Measurements from ENCODE around the gene APCDD1L.

Gene APCDD1L

DNA sequence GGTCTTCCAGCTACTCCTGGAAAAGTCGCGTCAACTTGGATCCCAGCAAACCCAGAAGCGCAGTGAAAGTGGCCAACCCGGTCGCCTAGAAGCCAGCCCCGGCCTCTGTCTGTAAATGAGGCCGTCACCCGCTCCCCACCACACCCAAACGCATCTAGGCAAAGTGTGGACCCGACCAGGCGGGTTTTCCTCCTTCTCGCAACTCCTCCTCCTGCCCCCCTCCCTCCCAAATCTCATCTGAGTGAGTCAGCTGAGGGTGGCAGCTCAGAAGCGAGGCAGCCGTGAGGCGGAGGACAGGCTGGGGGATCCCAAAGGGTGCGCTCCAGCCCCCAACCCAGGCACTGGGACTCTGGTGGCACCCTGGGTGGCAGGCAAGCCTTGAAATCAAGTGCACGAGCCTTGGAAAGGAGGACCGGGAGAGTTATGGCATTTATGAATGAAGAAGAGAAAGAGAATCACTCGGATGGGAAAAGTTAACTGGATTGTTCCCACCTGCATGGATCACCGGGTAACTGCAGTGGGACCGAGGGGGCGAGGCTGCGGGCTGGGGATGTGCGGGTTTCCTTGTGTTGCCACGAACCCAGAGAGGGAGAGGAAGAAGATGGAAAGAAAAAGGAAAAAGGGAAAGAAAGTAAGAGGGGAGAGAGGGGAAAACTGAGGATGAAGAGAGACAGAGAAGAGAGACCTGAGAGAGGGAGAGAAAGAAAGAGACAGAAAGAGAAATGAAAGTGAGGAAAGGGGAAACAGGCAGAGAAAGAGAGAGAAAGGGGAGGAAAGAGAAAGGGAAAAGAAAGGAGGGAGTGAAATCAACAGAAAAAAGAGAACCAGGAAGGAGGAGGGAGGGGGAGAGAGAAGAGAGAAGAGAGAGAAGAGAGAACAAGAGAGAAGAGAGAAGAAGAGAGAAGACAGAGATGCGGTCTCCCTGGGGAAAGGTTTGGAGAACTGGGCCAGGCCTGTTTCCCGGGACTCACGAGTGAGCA lies at the start of gene APCDD1L:
APCDD1L (minus strand) TSS at position 167 of the 980 bp plus-strand sequence. CDS start 692 bp downstream, outside the sequence.
- DNase-seq (ENCODE audit: low spot score), result no peak
- TF ChIP-seq, protein P1, sequence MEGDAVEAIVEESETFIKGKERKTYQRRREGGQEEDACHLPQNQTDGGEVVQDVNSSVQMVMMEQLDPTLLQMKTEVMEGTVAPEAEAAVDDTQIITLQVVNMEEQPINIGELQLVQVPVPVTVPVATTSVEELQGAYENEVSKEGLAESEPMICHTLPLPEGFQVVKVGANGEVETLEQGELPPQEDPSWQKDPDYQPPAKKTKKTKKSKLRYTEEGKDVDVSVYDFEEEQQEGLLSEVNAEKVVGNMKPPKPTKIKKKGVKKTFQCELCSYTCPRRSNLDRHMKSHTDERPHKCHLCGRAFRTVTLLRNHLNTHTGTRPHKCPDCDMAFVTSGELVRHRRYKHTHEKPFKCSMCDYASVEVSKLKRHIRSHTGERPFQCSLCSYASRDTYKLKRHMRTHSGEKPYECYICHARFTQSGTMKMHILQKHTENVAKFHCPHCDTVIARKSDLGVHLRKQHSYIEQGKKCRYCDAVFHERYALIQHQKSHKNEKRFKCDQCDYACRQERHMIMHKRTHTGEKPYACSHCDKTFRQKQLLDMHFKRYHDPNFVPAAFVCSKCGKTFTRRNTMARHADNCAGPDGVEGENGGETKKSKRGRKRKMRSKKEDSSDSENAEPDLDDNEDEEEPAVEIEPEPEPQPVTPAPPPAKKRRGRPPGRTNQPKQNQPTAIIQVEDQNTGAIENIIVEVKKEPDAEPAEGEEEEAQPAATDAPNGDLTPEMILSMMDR (IDR thresholded peaks at IDR 0.05; ENCODE audit: extremely low read depth, missing control alignments), result no peak

DNA sequence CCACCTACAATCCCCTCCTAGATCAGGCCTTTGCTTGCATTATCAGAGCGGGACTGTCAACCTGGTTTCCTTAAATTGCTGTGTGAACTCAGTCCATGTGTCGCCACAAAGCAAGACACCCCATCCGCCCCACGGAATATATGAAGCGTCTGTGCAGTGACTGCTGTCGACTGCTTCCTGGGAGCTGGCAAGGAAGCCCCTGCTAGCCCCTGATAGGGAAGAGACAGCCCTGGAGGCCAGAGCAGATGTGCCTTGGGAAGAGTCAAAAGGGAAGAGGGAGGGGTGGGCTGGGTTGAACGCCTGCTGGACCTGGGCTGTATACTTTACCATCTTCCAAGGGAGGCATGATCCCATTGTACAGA lies 44.1 kb upstream of the APCDD1L start:
- TF ChIP-seq, protein P1 (IDR thresholded peaks at IDR 0.05; ENCODE audit: extremely low read depth, missing control alignments), result no peak

DNA sequence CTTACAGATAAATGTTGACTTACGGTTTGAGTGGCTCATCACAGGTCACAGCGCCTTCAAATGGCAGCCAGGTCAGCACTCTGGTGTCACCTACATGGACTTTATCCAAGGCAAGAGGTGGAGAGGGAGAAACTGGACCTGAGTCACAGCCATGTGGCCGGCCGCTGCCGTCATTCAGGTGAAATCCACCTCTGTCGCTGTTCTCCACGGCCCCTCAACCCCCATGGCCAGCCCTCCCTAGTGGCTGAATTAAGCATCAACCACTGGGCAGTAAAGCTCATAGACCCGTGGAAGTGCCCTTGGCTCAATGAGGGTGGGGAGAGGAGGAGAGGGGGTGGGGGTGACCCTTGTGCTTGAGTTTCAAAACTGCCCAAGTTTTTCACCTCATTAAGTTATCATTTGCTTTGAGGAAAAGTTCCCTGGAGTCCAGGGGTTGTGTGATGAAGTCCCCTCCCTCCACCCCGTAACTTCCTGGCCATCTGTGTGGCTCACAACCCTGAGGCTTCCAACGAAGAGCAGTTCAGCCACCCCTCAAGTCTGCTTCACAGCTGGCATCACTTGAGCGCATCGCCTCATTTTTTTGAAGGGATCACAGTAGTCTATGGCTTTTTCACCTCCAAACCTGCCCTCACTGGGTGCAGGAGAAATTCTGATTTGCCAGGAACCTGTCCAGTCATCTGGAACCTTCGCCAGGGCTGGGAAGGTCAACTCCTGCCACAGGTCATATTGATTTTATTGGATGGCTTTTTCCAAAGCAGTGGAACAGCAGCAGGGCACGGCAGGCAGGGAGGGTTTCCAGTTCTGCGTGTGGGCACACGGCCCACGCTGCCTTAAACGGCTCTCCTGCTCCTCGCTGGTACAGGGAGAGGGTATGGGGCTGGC lies 43.5 kb upstream of the APCDD1L start:
- TF ChIP-seq, protein P1 (IDR thresholded peaks at IDR 0.05; ENCODE audit: extremely low read depth, missing control alignments), result no peak
- no peak for DNase-seq (ENCODE audit: low spot score)

More for the DNA sequence above, 44.1 kb upstream of the APCDD1L start:
- DNase-seq (ENCODE audit: low spot score), result no peak

DNA sequence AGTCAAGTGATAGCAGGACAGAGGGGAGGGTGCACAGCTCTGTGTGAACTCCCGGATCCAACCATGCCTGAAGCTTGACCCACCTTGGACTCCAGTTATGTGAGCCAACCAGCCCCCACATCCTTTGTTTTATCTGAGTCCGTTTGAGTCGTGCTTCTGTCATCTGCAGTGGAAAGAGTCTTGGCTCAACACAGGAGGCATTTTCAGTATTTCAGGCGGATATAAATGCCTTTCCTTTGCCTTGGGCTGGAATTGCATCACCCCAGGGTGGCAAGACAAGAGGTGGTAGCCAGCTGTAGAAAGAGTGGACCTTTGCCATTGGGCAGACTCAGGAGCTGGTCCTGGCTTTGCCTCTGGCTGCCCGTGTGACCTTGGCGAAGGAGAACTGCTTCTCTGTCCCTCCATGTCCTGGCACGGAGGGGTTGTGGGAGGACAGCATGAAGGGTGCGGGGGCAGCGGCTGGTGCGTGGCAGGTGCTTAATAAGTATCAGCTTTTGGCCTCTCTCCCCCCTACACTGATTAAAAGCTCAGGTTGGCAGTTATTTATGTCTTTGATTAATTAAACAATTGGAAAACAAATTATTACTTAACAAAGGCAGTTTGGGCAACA lies 42.6 kb upstream of the APCDD1L start:
- no peak for DNase-seq (ENCODE audit: low spot score)
- TF ChIP-seq, protein P1 (IDR thresholded peaks at IDR 0.05; ENCODE audit: extremely low read depth, missing control alignments), result no peak

DNA sequence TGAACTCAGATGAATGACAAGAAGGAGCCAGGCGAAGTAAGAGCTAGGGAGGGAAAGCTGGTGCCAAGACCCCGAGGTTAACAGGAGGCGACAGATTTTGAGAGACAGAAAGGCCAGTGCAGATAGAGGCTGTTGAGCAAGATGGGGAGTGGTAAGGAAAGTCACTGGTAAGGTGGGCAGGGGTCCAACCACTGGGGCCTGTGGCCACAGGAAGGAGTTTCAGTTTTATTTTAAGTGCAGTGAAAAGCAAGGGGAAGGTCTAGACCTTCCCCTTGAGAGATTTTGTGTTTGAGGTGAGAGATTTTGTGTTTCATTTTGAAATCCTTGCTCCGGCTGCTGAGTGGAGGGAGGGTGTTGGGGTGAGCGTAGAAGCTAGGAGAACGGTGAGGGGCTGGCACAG lies 41.8 kb upstream of the APCDD1L start:
- no peak for DNase-seq (ENCODE audit: low spot score)
- TF ChIP-seq, protein P1 (IDR thresholded peaks at IDR 0.05; ENCODE audit: extremely low read depth, missing control alignments), result no peak

DNA sequence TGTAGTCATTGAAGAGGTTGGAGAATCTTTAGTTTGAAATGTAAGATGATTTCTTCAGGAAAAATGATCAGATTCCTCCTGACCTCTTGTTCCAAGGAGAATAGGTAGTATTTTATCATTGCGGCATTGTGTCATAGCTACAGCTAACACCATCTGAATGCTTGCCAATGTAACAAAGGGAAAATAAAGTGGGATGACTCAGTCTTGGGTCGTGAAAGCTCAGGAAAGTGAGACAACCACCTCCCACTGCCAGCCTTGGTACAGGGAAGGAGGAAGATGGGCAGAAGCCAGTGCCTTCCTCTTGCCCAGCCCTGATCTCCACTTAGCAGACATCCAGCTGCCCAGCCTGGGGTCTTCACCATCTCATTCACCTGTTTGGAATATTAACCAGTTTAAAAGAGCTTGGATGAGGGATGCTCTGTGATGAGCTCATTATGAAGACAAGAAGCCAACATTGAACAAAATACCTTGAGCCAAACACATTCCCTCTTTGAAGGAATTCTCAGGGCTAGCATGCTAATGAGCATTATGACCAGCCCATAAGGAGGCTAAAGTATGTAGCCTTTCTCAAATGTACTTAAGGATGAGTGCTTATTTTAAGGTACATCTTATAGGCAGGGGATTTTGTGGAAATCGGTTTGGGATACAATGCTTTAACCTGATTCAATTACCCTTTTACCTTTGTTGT lies 40.0 kb upstream of the APCDD1L start:
- DNase-seq (ENCODE audit: low spot score), result no peak
- TF ChIP-seq, protein P1 (IDR thresholded peaks at IDR 0.05; ENCODE audit: extremely low read depth, missing control alignments), result no peak

All from GM20000 (cell line).